K562 (cell line): ENCODE data around the gene DEPP1. TPM values are rescaled to one million over a fixed set of nuclear protein-coding genes. Genes with fewer than 3 reads are reported as not detected.

Source experiments
- ASH1L ChIP-seq: fragments of 450-650 bp; IDR thresholded peaks from 2 replicates; pipeline ENCODE4 v1.6.1; 2018; ENCODE audit warnings: borderline replicate concordance, mild to moderate bottlenecking, low read depth; ENCODE audit not compliant: partially characterized antibody
- CREM ChIP-seq: IDR thresholded peaks from 2 replicates; pipeline ENCODE4 v1.6.1; 2014; ENCODE audit warnings: antibody characterized with exemption, low read depth
- ETV1 ChIP-seq: fragments of 450-650 bp; conservative IDR thresholded peaks from 2 replicates; pipeline ENCODE4 v1.6.1; 2016; ENCODE audit warnings: missing genetic modification characterization, control low read depth, low read depth, missing compliant biosample characterization
- HNRNPLL ChIP-seq: fragments of 200-400 bp; formaldehyde crosslinking; IDR thresholded peaks from 2 replicates; pipeline ENCODE4 v1.6.1; 2017; ENCODE audit warnings: low read length, low read depth, mild to moderate bottlenecking; ENCODE audit not compliant: poor library complexity, severe bottlenecking
- KDM5B ChIP-seq: fragments of 200-600 bp; sonication (generic); IDR thresholded peaks from 2 replicates; pipeline ENCODE4 v1.6.1; 2012; ENCODE audit warnings: low read depth, mild to moderate bottlenecking, moderate library complexity, low read length, control low read depth, inconsistent platforms; ENCODE audit not compliant: insufficient replicate concordance
- L3MBTL2 ChIP-seq: fragments of 450-650 bp; IDR thresholded peaks from 2 replicates; pipeline ENCODE4 v1.6.1; 2016; ENCODE audit warnings: mild to moderate bottlenecking, moderate library complexity
- SIN3A ChIP-seq, 2 experiments: fragments of 150-350 bp in 1 of 2; IDR thresholded peaks; 2 replicates each; pipeline ENCODE4 v1.6.1; 2011 to 2016; ENCODE audit warnings: borderline replicate concordance in 2 of 2, low read depth in 2 of 2, low read length in 2 of 2, mild to moderate bottlenecking in 2 of 2, moderate library complexity in 2 of 2; ENCODE audit not compliant: control insufficient read depth in 1 of 2
- SMC3 ChIP-seq: conservative IDR thresholded peaks from 2 replicates; pipeline ENCODE4 v1.6.1; 2011; ENCODE audit warnings: low read depth, low read length, improper control_type of control experiment; ENCODE audit not compliant: insufficient read depth
- TAF1 ChIP-seq: IDR thresholded peaks from 2 replicates; pipeline ENCODE4 v1.6.1; 2011; ENCODE audit warnings: mild to moderate bottlenecking, low read length, moderate library complexity; ENCODE audit not compliant: insufficient read depth, control insufficient read depth, severe bottlenecking; ENCODE audit errors: extremely low read depth
- TGIF2 ChIP-seq: sonication (generic); formaldehyde crosslinking; IDR thresholded peaks from 2 replicates; pipeline ENCODE4 v1.8.1; 2022; ENCODE audit warnings: mild to moderate bottlenecking, missing genetic modification reagents, moderate library complexity
- ZBTB26 ChIP-seq: fragments of 450-650 bp; formaldehyde crosslinking; IDR thresholded peaks from 2 replicates; pipeline ENCODE4 v1.4.0; 2022; ENCODE audit warnings: missing genetic modification characterization
- ZBTB49 ChIP-seq: sonication (generic); formaldehyde crosslinking; IDR thresholded peaks from 2 replicates; pipeline ENCODE4 v1.8.0; 2022; ENCODE audit warnings: missing genetic modification reagents, mild to moderate bottlenecking, borderline replicate concordance
- ZMIZ1 ChIP-seq, 2 experiments: fragments of 150-350 bp in 1 of 2; IDR thresholded peaks; 2 replicates each; pipeline ENCODE4 v1.6.1; 2012 to 2016; ENCODE audit warnings: low read depth in 2 of 2, low read length in 2 of 2, mild to moderate bottlenecking in 1 of 2, moderate library complexity in 1 of 2
- ZNF830 ChIP-seq: fragments of 250-450 bp; sonication (Bioruptor Pico); IDR thresholded peaks from 2 replicates; pipeline ENCODE4 v1.5.0; 2021; ENCODE audit warnings: mild to moderate bottlenecking
- polyA plus RNA-seq, 8 experiments: library from polyadenylated mRNA; depleted of rRNA in 4 of 8; stranded (reverse) in 5 of 8; unstranded in 3 of 8; fragments of >200 nt; fragmentation: Nextera tagmentation in 2 of 8; fragmentation: Illumina TruSeq in 1 of 8; extraction: Ambion mirVana in 2 of 8; extraction: Trizol in 1 of 8; gene quantifications; 2 replicates each; pipeline versions ENCODE4 v1.2.1 to v1.2.3, GENCODE V29; 2011 to 2014; ENCODE audit warnings: inconsistent platforms in 1 of 8, missing spikeins in 1 of 8
- total RNA-seq, 7 experiments: library from RNA; depleted of rRNA in 6 of 7; stranded (reverse); fragments of >200 nt in 6 of 7; fragmentation: Illumina TruSeq in 2 of 7; extraction: Trizol in 2 of 7; gene quantifications; 2 replicates each; pipeline versions ENCODE4 v1.2.1 to v1.2.3, GENCODE V29; 2011 to 2021; ENCODE audit warnings: low replicate concordance in 1 of 7
- TF ChIP-seq, protein P1 (sequence below): fragments of 450-650 bp; formaldehyde crosslinking; IDR thresholded peaks from 2 replicates; pipeline ENCODE4 v1.4.0; 2020; ENCODE audit warnings: mild to moderate bottlenecking, moderate library complexity

DEPP1 gene
- total and polyA plus RNA-seq, 9 of the 15 experiments (the other 6 are each of a cell fraction or from before 2014, with no cell fraction given) = 0.04 to 0.54 (median 0.20) TPM; not detected in 1

- TF ChIP-seq ZMIZ1 (IDR thresholded peaks at IDR 0.05; ENCODE audit: low read depth in 2 of 2, low read length in 2 of 2) (peak in 1 of 2 experiments; percentile 46; a peak in 1 of 4 replicates), CREM (peak; percentile 60; the same call in 1 of the 2 replicates), ZBTB26 (CRISPR knock-in tag) (0 out of 2 replicates have a peak, but pooled peaks have one; percentile 62), TAF1 (peak; percentile 76), ZBTB49 (CRISPR knock-in tag) (0 out of 2 replicates have a peak, but pooled peaks have one; percentile 63), ETV1 (tag) (peak; percentile 83), ASH1L (no peak), SMC3 (0 out of 2 replicates have a peak, but pooled peaks have one; percentile 12), ZNF830 (CRISPR knock-in tag) (0 out of 2 replicates have a peak, but pooled peaks have one; percentile 52), L3MBTL2 (peak; percentile 99), TGIF2 (CRISPR knock-in tag) (peak; percentile 94), SIN3A (IDR thresholded peaks at IDR 0.05; ENCODE audit: borderline replicate concordance in 2 of 2, control insufficient read depth in 1 of 2, low read depth in 2 of 2, low read length in 2 of 2) (peak; percentile 47 to 53; a peak in 2 of 4 replicates), HNRNPLL (peak; percentile 50), KDM5B (peak; percentile 41)
- TF ChIP-seq, protein P1, sequence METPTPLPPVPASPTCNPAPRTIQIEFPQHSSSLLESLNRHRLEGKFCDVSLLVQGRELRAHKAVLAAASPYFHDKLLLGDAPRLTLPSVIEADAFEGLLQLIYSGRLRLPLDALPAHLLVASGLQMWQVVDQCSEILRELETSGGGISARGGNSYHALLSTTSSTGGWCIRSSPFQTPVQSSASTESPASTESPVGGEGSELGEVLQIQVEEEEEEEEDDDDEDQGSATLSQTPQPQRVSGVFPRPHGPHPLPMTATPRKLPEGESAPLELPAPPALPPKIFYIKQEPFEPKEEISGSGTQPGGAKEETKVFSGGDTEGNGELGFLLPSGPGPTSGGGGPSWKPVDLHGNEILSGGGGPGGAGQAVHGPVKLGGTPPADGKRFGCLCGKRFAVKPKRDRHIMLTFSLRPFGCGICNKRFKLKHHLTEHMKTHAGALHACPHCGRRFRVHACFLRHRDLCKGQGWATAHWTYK (CRISPR knock-in tag) = peak; percentile 27; the same call in 1 of the 2 replicates
These were observed 22.3 kb upstream of the DEPP1 start, which contains the start of gene ZNF22 (continued) for GRCh38 chr10:45000752-45001380.
